LNCAP (cell line): Measurements from ENCODE around the gene PREB.

Source experiments
- CTCF ChIP-seq: fragments of 450-650 bp; IDR thresholded peaks from 2 replicates; pipeline ENCODE4 v1.5.1; 2017; ENCODE audit warnings: mild to moderate bottlenecking

Gene PREB

GRCh38 chr2:27133905-27134780 is at the start of gene PREB:
TSS of gene PREB (minus strand) at chr2:27134636. CDS start at chr2:27134421, 215 bp downstream.
- no peak for TF ChIP-seq CTCF

GRCh38 chr2:27184115-27184514 is 49.7 kb upstream of the PREB start:
- no peak for TF ChIP-seq CTCF

GRCh38 chr2:27182346-27182745 is 47.9 kb upstream of the PREB start:
- TF ChIP-seq CTCF: no peak

GRCh38 chr2:27179344-27180000 is 45.0 kb upstream of the PREB start:
- no peak for TF ChIP-seq CTCF

GRCh38 chr2:27178469-27178868 is 44.0 kb upstream of the PREB start:
- TF ChIP-seq CTCF: no peak

GRCh38 chr2:27177441-27178351 is 43.3 kb upstream of the PREB start:
- TF ChIP-seq CTCF: no peak

GRCh38 chr2:27175330-27175729 is 40.9 kb upstream of the PREB start:
- TF ChIP-seq CTCF: no peak
